DOHH2 (cell line): ENCODE data around the gene RNF187.

Source experiments
- H3F3A ChIP-seq: fragments of 200-600 bp; sonication (generic), shearing (Covaris generic); 2 replicates; pipeline ENCODE4 v1.6.0; 2016; ENCODE audit warnings: antibody characterized with exemption, mild to moderate bottlenecking; ENCODE audit not compliant: control insufficient read depth, insufficient read depth
- H3K27ac ChIP-seq: fragments of 200-600 bp; sonication (generic); 2 replicates; pipeline ENCODE4 v1.5.1; 2014; ENCODE audit warnings: low read depth, mild to moderate bottlenecking, low read length, moderate library complexity
- H3K27me3 ChIP-seq: fragments of 200-600 bp; sonication (generic); 2 replicates; pipeline ENCODE4 v1.6.1; 2014; ENCODE audit warnings: mild to moderate bottlenecking, low read length, mixed read lengths; ENCODE audit not compliant: control insufficient read depth
- H3K36me3 ChIP-seq: fragments of 200-600 bp; sonication (generic); 2 replicates; pipeline ENCODE4 v1.6.1; 2014; ENCODE audit warnings: mild to moderate bottlenecking, low read length, moderate library complexity, mixed read lengths; ENCODE audit not compliant: control insufficient read depth
- H3K4me1 ChIP-seq: fragments of 200-600 bp; sonication (generic); 2 replicates; pipeline ENCODE4 v1.6.1; 2014; ENCODE audit warnings: mild to moderate bottlenecking, low read length, mixed read lengths; ENCODE audit not compliant: control insufficient read depth
- H3K4me2 ChIP-seq: fragments of 200-600 bp; sonication (generic); 2 replicates; pipeline ENCODE4 v1.6.0; 2014; ENCODE audit warnings: mild to moderate bottlenecking, low read length, moderate library complexity
- H3K4me3 ChIP-seq: fragments of 200-600 bp; sonication (generic); 2 replicates; pipeline ENCODE4 v1.5.1; 2014; ENCODE audit warnings: mild to moderate bottlenecking, low read length, mixed read lengths
- H3K79me2 ChIP-seq: fragments of 200-600 bp; sonication (generic); 2 replicates; pipeline ENCODE4 v1.6.1; 2014; ENCODE audit warnings: mild to moderate bottlenecking, low read length, mixed read lengths; ENCODE audit not compliant: control insufficient read depth
- H3K9me2 ChIP-seq: fragments of 200-600 bp; sonication (generic); replicated peaks from 2 replicates; pipeline ENCODE4 v1.6.1; 2014; ENCODE audit warnings: mild to moderate bottlenecking, low read length, mixed read lengths; ENCODE audit not compliant: control insufficient read depth
- H3K9me3 ChIP-seq: fragments of 200-600 bp; sonication (generic); 2 replicates; pipeline ENCODE4 v1.6.1; 2014; ENCODE audit warnings: antibody characterized with exemption, low read length, mixed read lengths; ENCODE audit not compliant: control insufficient read depth, insufficient read depth
- H4K20me1 ChIP-seq: fragments of 200-600 bp; sonication (generic); 2 replicates; pipeline ENCODE4 v1.6.0; 2014; ENCODE audit warnings: low read depth, mild to moderate bottlenecking, antibody characterized with exemption, low read length, moderate library complexity; ENCODE audit not compliant: control insufficient read depth, insufficient read depth
- EZH2phosphoT487 ChIP-seq: fragments of 200-600 bp; sonication (generic); IDR thresholded peaks from 2 replicates; pipeline ENCODE4 v1.6.1; 2017; ENCODE audit warnings: borderline replicate concordance, mild to moderate bottlenecking, antibody characterized with exemption, low read length, moderate library complexity, mixed read lengths
- TF ChIP-seq, protein P1 (sequence below): fragments of 200-600 bp; sonication (generic); IDR thresholded peaks from one replicate; pipeline ENCODE4 v1.5.1; 2014; ENCODE audit warnings: antibody characterized with exemption, mild to moderate bottlenecking, low read depth, low read length; ENCODE audit not compliant: poor library complexity, severe bottlenecking

The RNF187 gene

DNA sequence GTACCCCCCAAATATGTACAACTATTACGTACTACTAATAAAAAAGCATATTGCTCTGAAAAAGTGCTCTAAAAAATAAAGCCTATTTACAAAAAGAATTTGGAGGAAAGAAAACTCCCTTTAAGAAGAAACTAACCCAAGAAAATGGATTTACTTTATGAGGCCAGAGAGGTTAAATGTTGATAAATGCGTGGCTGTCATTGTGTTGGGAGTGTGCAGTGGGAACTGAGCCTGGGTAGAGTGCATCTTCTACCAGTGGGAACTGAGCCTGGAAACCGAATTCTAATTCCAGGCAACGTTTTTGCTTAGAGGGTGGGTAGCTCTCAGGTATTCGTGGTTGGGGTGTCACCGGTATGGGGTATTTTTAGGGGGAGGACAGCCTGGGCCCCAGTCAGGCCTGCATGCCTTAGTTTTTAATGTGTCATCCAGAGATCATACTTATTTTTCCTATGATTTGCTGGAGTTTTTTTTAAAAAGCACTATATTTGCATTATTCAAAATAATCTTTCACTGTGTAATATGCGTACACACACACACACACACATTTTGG, 24.1 kb upstream of the RNF187 start:
- Histone ChIP-seq H3F3A (no peaks in the 10 kb centered on the region), H3K79me2 (no peaks in the 10 kb centered on the region), H3K4me3 (no peak overlapping the region), H3K4me1 (no peaks in the 10 kb centered on the region), H3K36me3 (no peaks in the 10 kb centered on the region), H3K9me3 (no peaks in the 10 kb centered on the region), H3K9me2 (no peaks in the 10 kb centered on the region), H3K27me3 (peaks cover 37% of the 10 kb centered on the region), H3K4me2 (no peak overlapping the region), H3K27ac (no peak overlapping the region), H4K20me1 (no peaks in the 10 kb centered on the region)
- no peak for TF ChIP-seq EZH2phosphoT487
- TF ChIP-seq, protein P1, sequence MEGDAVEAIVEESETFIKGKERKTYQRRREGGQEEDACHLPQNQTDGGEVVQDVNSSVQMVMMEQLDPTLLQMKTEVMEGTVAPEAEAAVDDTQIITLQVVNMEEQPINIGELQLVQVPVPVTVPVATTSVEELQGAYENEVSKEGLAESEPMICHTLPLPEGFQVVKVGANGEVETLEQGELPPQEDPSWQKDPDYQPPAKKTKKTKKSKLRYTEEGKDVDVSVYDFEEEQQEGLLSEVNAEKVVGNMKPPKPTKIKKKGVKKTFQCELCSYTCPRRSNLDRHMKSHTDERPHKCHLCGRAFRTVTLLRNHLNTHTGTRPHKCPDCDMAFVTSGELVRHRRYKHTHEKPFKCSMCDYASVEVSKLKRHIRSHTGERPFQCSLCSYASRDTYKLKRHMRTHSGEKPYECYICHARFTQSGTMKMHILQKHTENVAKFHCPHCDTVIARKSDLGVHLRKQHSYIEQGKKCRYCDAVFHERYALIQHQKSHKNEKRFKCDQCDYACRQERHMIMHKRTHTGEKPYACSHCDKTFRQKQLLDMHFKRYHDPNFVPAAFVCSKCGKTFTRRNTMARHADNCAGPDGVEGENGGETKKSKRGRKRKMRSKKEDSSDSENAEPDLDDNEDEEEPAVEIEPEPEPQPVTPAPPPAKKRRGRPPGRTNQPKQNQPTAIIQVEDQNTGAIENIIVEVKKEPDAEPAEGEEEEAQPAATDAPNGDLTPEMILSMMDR, result no peak

GRCh38 chr1:228463559-228464455, 23.4 kb upstream of the RNF187 start:
- no peak overlapping the region for H3K4me3 ChIP-seq
- no peaks in the 10 kb centered on the region for H3K36me3 ChIP-seq
- TF ChIP-seq, protein P1, result no peak
- TF ChIP-seq EZH2phosphoT487, result no peak
- H3K27ac ChIP-seq, result no peak overlapping the region
- H3K79me2 ChIP-seq, result no peaks in the 10 kb centered on the region
- no peaks in the 10 kb centered on the region for H3F3A ChIP-seq
- no peak overlapping the region for H3K4me2 ChIP-seq
- no peaks in the 10 kb centered on the region for H4K20me1 ChIP-seq
- no peaks in the 10 kb centered on the region for H3K9me2 ChIP-seq
- peaks cover 37% of the 10 kb centered on the region for H3K27me3 ChIP-seq
- H3K9me3 ChIP-seq, result no peaks in the 10 kb centered on the region
- H3K4me1 ChIP-seq, result no peaks in the 10 kb centered on the region

DNA sequence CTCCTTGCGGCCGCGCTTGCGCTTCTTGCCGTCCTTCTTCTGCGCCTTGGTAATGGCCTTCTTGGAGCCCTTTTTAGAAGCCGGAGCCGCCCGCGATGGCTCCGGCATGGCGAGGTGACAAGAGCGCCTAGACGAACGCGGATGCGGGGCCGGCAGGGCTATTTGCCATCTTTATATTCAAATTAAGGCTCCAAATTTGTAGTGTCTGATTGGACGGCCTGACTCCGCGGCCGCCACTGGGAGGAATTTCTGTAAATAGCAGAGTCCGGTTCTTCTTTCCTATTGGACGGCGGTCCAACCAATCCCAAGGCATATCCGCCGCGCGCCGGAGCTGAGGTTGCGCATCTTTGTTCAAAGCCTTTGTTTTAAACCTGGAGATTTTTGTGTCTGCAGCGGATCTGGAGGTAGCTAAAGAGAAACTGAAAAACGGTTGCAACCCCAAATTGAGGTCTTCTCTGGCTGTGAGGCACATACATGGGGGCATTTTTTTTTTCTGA, 22.6 kb upstream of the RNF187 start:
- no peak overlapping the region for H3K27ac ChIP-seq
- no peaks in the 10 kb centered on the region for H3K4me1 ChIP-seq
- H3K79me2 ChIP-seq, result no peaks in the 10 kb centered on the region
- no peak overlapping the region for H3K4me2 ChIP-seq
- H3F3A ChIP-seq, result no peaks in the 10 kb centered on the region
- H4K20me1 ChIP-seq, result no peaks in the 10 kb centered on the region
- no peaks in the 10 kb centered on the region for H3K36me3 ChIP-seq
- no peaks in the 10 kb centered on the region for H3K9me2 ChIP-seq
- no peak overlapping the region for H3K4me3 ChIP-seq
- H3K9me3 ChIP-seq, result no peaks in the 10 kb centered on the region
- peaks cover 41% of the 10 kb centered on the region for H3K27me3 ChIP-seq
- TF ChIP-seq, protein P1, result no peak
- no peak for TF ChIP-seq EZH2phosphoT487
